GM23338 (cell line): ENCODE results near the gene EMILIN2. TPM values are rescaled to one million over a fixed set of nuclear protein-coding genes. Genes with fewer than 3 reads are reported as not detected.

Experiments
- ATAC-seq: fragments of 200-7000 bp; cut with Tn5 transposase; 3 replicates; pipeline ENCODE4 v1.9.1; 2020
- DNase-seq: peaks from one replicate; pipeline ENCODE4 v3.0.0-alpha.2; 2015; ENCODE audit warnings: low spot score
- H2AFZ ChIP-seq: fragments of 200-600 bp; sonication (generic); 2 replicates; pipeline ENCODE4 v1.8.0; 2016; ENCODE audit warnings: antibody characterized with exemption, mild to moderate bottlenecking, moderate library complexity
- H3F3A ChIP-seq: fragments of 200-600 bp; sonication (generic); replicated peaks from 2 replicates; pipeline ENCODE4 v1.8.0; 2017; ENCODE audit warnings: antibody characterized with exemption, mixed run types, low read depth
- H3K27ac ChIP-seq: fragments of 200-600 bp; sonication (generic); 2 replicates; pipeline ENCODE4 v1.6.1; 2016; ENCODE audit warnings: low read depth
- H3K27me3 ChIP-seq: fragments of 200-600 bp; sonication (generic); 2 replicates; pipeline ENCODE4 v1.8.0; 2016; ENCODE audit warnings: mild to moderate bottlenecking, mixed run types, moderate library complexity; ENCODE audit not compliant: insufficient read depth
- H3K36me3 ChIP-seq: fragments of 200-600 bp; sonication (generic); 2 replicates; pipeline ENCODE4 v1.8.0; 2016; ENCODE audit warnings: mild to moderate bottlenecking; ENCODE audit not compliant: insufficient read depth
- H3K4me1 ChIP-seq: fragments of 200-600 bp; sonication (generic); 2 replicates; pipeline ENCODE4 v1.8.0; 2016; ENCODE audit warnings: mild to moderate bottlenecking, moderate library complexity; ENCODE audit not compliant: insufficient read depth
- H3K4me2 ChIP-seq: fragments of 200-600 bp; sonication (generic); 2 replicates; pipeline ENCODE4 v1.7.1; 2017; ENCODE audit warnings: mixed run types
- H3K4me3 ChIP-seq: fragments of 200-600 bp; sonication (generic); 2 replicates; pipeline ENCODE4 v1.6.1; 2016; ENCODE audit warnings: mixed run types
- H3K79me2 ChIP-seq: fragments of 200-600 bp; sonication (generic); replicated peaks from 2 replicates; pipeline ENCODE4 v1.8.0; 2017; ENCODE audit warnings: mild to moderate bottlenecking; ENCODE audit not compliant: insufficient read depth
- H3K9me2 ChIP-seq: fragments of 200-600 bp; sonication (generic); 2 replicates; pipeline ENCODE4 v1.8.0; 2017; ENCODE audit not compliant: insufficient read depth
- H4K20me1 ChIP-seq: fragments of 200-600 bp; sonication (generic); replicated peaks from 2 replicates; pipeline ENCODE4 v1.8.0; 2017; ENCODE audit warnings: mild to moderate bottlenecking; ENCODE audit not compliant: insufficient read depth
- H3K27ac Mint-ChIP-seq: 2 replicates; pipeline ENCODE4 v1.8.0; 2020; ENCODE audit warnings: inconsistent platforms, mild to moderate bottlenecking, moderate library complexity, mixed read lengths
- H3K27me3 Mint-ChIP-seq: 3 replicates; pipeline ENCODE4 v1.8.0; 2022; ENCODE audit warnings: low read depth, mild to moderate bottlenecking, moderate library complexity, mixed read lengths, inconsistent platforms; ENCODE audit not compliant: insufficient read depth, poor library complexity
- H3K36me3 Mint-ChIP-seq: 3 replicates; pipeline ENCODE4 v1.8.0; 2021; ENCODE audit warnings: low read depth, mild to moderate bottlenecking, inconsistent platforms, moderate library complexity, mixed read lengths
- H3K4me1 Mint-ChIP-seq: 3 replicates; pipeline ENCODE4 v1.8.0; 2020; ENCODE audit warnings: mild to moderate bottlenecking, inconsistent platforms, mixed read lengths
- H3K4me3 Mint-ChIP-seq: 3 replicates; pipeline ENCODE4 v1.8.0; 2021; ENCODE audit warnings: moderate library complexity, mild to moderate bottlenecking, inconsistent platforms, mixed read lengths
- H3K9me3 Mint-ChIP-seq: 3 replicates; pipeline ENCODE4 v1.8.0; 2020; ENCODE audit warnings: moderate library complexity, mild to moderate bottlenecking, inconsistent platforms, mixed read lengths
- CREB1 ChIP-seq: fragments of 250-450 bp; sonication (Bioruptor Pico); IDR thresholded peaks from 2 replicates; pipeline ENCODE4 v1.5.0; 2020; ENCODE audit warnings: low read depth, mild to moderate bottlenecking, moderate library complexity
- CTCF ChIP-seq, 2 experiments: fragments of 200-600 bp in 1 of 2; sonication (generic) in 1 of 2; conservative IDR thresholded peaks; 2 replicates each; pipeline versions ENCODE4 v1.5.1 to v1.6.1; 2016 to 2017; ENCODE audit warnings: antibody characterized with exemption in 2 of 2, low read depth in 2 of 2, mild to moderate bottlenecking in 2 of 2, moderate library complexity in 1 of 2
- ETS1 ChIP-seq: IDR thresholded peaks from 2 replicates; pipeline ENCODE4 v1.6.1; 2016; ENCODE audit warnings: antibody characterized with exemption
- EZH2 ChIP-seq: fragments of 200-600 bp; sonication (generic); IDR thresholded peaks from one replicate; pipeline ENCODE4 v1.8.0; 2017; ENCODE audit warnings: antibody characterized with exemption, mild to moderate bottlenecking, low read depth; ENCODE audit not compliant: unreplicated experiment
- EZH2phosphoT487 ChIP-seq: fragments of 200-600 bp; sonication (generic); IDR thresholded peaks from one replicate; pipeline ENCODE4 v1.8.1; 2018; ENCODE audit warnings: antibody characterized with exemption; ENCODE audit not compliant: unreplicated experiment
- JUNB ChIP-seq: IDR thresholded peaks from one replicate; pipeline ENCODE4 v1.6.1; 2016; ENCODE audit warnings: antibody characterized with exemption; ENCODE audit not compliant: unreplicated experiment
- NANOG ChIP-seq: IDR thresholded peaks from 2 replicates; pipeline ENCODE4 v1.6.1; 2016; ENCODE audit warnings: antibody characterized with exemption, borderline replicate concordance
- STAT1 ChIP-seq: IDR thresholded peaks from one replicate; pipeline ENCODE4 v1.6.1; 2016; ENCODE audit warnings: antibody characterized with exemption; ENCODE audit not compliant: unreplicated experiment
- ZNF114 ChIP-seq: fragments of 250-450 bp; sonication (Bioruptor Pico); IDR thresholded peaks from 2 replicates; pipeline ENCODE4 v1.5.0; 2020; ENCODE audit warnings: mild to moderate bottlenecking, moderate library complexity
- ZNF331 ChIP-seq: fragments of 250-450 bp; sonication (Bioruptor Pico); IDR thresholded peaks from 2 replicates; pipeline ENCODE4 v1.5.0; 2020; ENCODE audit warnings: low read depth, mild to moderate bottlenecking, moderate library complexity
- ZNF462 ChIP-seq: fragments of 250-450 bp; sonication (Bioruptor Pico); IDR thresholded peaks from 2 replicates; pipeline ENCODE4 v1.5.0; 2020; ENCODE audit warnings: mild to moderate bottlenecking, moderate library complexity
- polyA plus RNA-seq: library from polyadenylated mRNA; unstranded; fragments of >200 nt; fragmentation: Nextera tagmentation; extraction: Ambion mirVana; gene quantifications from 2 replicates; pipeline ENCODE4 v1.2.1, GENCODE V29; 2016
- total RNA-seq: library from RNA; depleted of rRNA; stranded (reverse); fragments of >200 nt; shearing (Covaris generic); gene quantifications from 2 replicates; pipeline ENCODE4 v1.2.3, GENCODE V29; 2014

EMILIN2 gene
- total and polyA plus RNA-seq, 2 experiments from 2014 or later, result 3.0 to 11.6 TPM

GRCh38 chr18:2953935-2954653 is 107.3 kb downstream of the EMILIN2 start:
- no peak for ATAC-seq
- Mint-ChIP-seq H3K4me3 (no peak overlapping the region), H3K27ac (no peak overlapping the region), H3K4me1 (no peaks in the 10 kb centered on the region), H3K27me3 (no peaks in the 10 kb centered on the region), H3K9me3 (no peaks in the 10 kb centered on the region), H3K36me3 (peaks cover 46% of the 10 kb centered on the region)
- H3F3A ChIP-seq, result no peaks in the 10 kb centered on the region
- no peaks in the 10 kb centered on the region for H3K9me2 ChIP-seq
- no peaks in the 10 kb centered on the region for H3K27me3 ChIP-seq
- no peaks in the 10 kb centered on the region for H3K36me3 ChIP-seq
- TF ChIP-seq STAT1 (no peak), ETS1 (no peak), NANOG (no peak), EZH2phosphoT487 (no peak), ZNF114 (CRISPR knock-in tag) (no peak), JUNB (no peak), CTCF (conservative IDR thresholded peaks at IDR 0.05; ENCODE audit: low read depth in 2 of 2) (no peak), ZNF331 (no peak)
- H3K4me1 ChIP-seq, result no peaks in the 10 kb centered on the region
- no peak overlapping the region for H3K4me2 ChIP-seq
- H2AFZ ChIP-seq, result no peak overlapping the region
- no peak overlapping the region for H3K27ac ChIP-seq
- no peak overlapping the region for H3K4me3 ChIP-seq
- no peak for DNase-seq
- no peaks in the 10 kb centered on the region for H4K20me1 ChIP-seq
- no peaks in the 10 kb centered on the region for H3K79me2 ChIP-seq

GRCh38 chr18:2954869-2955645 is 108.3 kb downstream of the EMILIN2 start:
- H3K36me3 ChIP-seq, result no peaks in the 10 kb centered on the region
- no peak overlapping the region for H3K27ac ChIP-seq
- TF ChIP-seq STAT1, result no peak
- TF ChIP-seq CREB1 (CRISPR knock-in tag), result no peak
- TF ChIP-seq ZNF462, result no peak
- TF ChIP-seq NANOG, result no peak
- TF ChIP-seq EZH2, result no peak
- H3K4me2 ChIP-seq, result no peak overlapping the region
- no peaks in the 10 kb centered on the region for H3F3A ChIP-seq
- no peaks in the 10 kb centered on the region for H3K9me2 ChIP-seq
- no peaks in the 10 kb centered on the region for H3K27me3 Mint-ChIP-seq
- ATAC-seq, result no peak
- no peaks in the 10 kb centered on the region for H3K4me1 ChIP-seq
- H3K4me1 Mint-ChIP-seq, result no peaks in the 10 kb centered on the region
- no peaks in the 10 kb centered on the region for H3K79me2 ChIP-seq
- no peak overlapping the region for H3K4me3 Mint-ChIP-seq
- H4K20me1 ChIP-seq, result no peaks in the 10 kb centered on the region
- no peak overlapping the region for H3K4me3 ChIP-seq
- DNase-seq, result no peak
- H3K9me3 Mint-ChIP-seq, result no peaks in the 10 kb centered on the region
- H3K36me3 Mint-ChIP-seq, result peaks cover 46% of the 10 kb centered on the region
- H3K27me3 ChIP-seq, result no peaks in the 10 kb centered on the region
- H2AFZ ChIP-seq, result no peak overlapping the region
- H3K27ac Mint-ChIP-seq, result no peak overlapping the region
